Muscle of arm (tissue), 12 donors: ENCODE data around the gene HDAC4. TPM values are rescaled to one million over a fixed set of nuclear protein-coding genes. Genes with fewer than 3 reads are reported as not detected.

ENCODE experiments used
- DNase-seq: peaks from one replicate; pipeline ENCODE4 v3.0.0-alpha.2; 2013
- polyA plus RNA-seq, 12 donors: library from polyadenylated mRNA; unstranded; fragments of 120-200 nt; gene quantifications; one replicate each; pipeline ENCODE4 v1.2.1, GENCODE V29; 2013; ENCODE audit not compliant: insufficient read length in 12 of 12

Gene HDAC4
- polyA plus RNA-seq, 12 donors: 10.0 to 23.7 (median 13.5) TPM; not detected in 1

- DNase-seq: no peak
These were observed 308.1 kb downstream of the HDAC4 start for GRCh38 chr2:239092571-239093294.

GRCh38 chr2:239089884-239090283 lies 310.9 kb downstream of the HDAC4 start:
- no peak for DNase-seq

- DNase-seq: no peak
These were observed 313.6 kb downstream of the HDAC4 start for GRCh38 chr2:239087046-239087710.

GRCh38 chr2:239086325-239087020 lies 314.3 kb downstream of the HDAC4 start:
- no peak for DNase-seq

- no peak for DNase-seq
These were observed 315.4 kb downstream of the HDAC4 start for GRCh38 chr2:239085201-239085992.

GRCh38 chr2:239084007-239084406 lies 316.8 kb downstream of the HDAC4 start:
- DNase-seq: no peak

- no peak for DNase-seq
These were observed 318.4 kb downstream of the HDAC4 start for GRCh38 chr2:239082425-239082824.

- DNase-seq: no peak
These were observed 319.2 kb downstream of the HDAC4 start for GRCh38 chr2:239081622-239082021.

GRCh38 chr2:239081046-239081445 lies 319.8 kb downstream of the HDAC4 start:
- no peak for DNase-seq

GRCh38 chr2:239079671-239080294 lies 321.0 kb downstream of the HDAC4 start:
- no peak for DNase-seq

- DNase-seq: no peak
These were observed 322.5 kb downstream of the HDAC4 start for GRCh38 chr2:239078128-239078924.

- no peak for DNase-seq
These were observed 323.6 kb downstream of the HDAC4 start for GRCh38 chr2:239077260-239077659.

- DNase-seq: no peak
These were observed 324.7 kb downstream of the HDAC4 start for GRCh38 chr2:239075918-239076758.

- DNase-seq: no peak
These were observed 326.9 kb downstream of the HDAC4 start for GRCh38 chr2:239073745-239074530.

GRCh38 chr2:239073270-239073669 lies 327.6 kb downstream of the HDAC4 start:
- DNase-seq: no peak

GRCh38 chr2:239072786-239073185 lies 328.0 kb downstream of the HDAC4 start:
- no peak for DNase-seq

GRCh38 chr2:239070466-239070865 lies 330.4 kb downstream of the HDAC4 start:
- DNase-seq: no peak
